HT1080 (cell line): ENCODE measurements around the gene LBHD2. TPM values are rescaled to one million over a fixed set of nuclear protein-coding genes. Genes with fewer than 3 reads are reported as not detected.
"Not testable (repeated sequence)": the region's sequence is repeated elsewhere in the genome, so short reads cannot be mapped to it uniquely, and the experiment has no call there.

Source experiments
- DNase-seq: peaks from one replicate; pipeline ENCODE4 v3.0.0-alpha.2; 2015; ENCODE audit warnings: low read depth
- total RNA-seq: library from RNA; depleted of rRNA; stranded (reverse); fragments of >200 nt; shearing (Covaris generic); gene quantifications from 2 replicates; pipeline ENCODE4 v1.2.3, GENCODE V29; 2014

LBHD2 gene
- total RNA-seq, 1 experiment from 2014 or later, result not detected

GRCh38 chr14:103118018-103118662 is 34.1 kb downstream of the LBHD2 start:
- no peak for DNase-seq

GRCh38 chr14:103118663-103119404 is 34.8 kb downstream of the LBHD2 start:
- DNase-seq, result no peak

GRCh38 chr14:103119527-103119926 is 35.5 kb downstream of the LBHD2 start:
- not testable (repeated sequence) for DNase-seq

GRCh38 chr14:103121121-103121845 is 37.3 kb downstream of the LBHD2 start:
- DNase-seq, result no peak

GRCh38 chr14:103121846-103122584 is 38.0 kb downstream of the LBHD2 start:
- DNase-seq, result peak; percentile 81

GRCh38 chr14:103122585-103122946 is 38.6 kb downstream of the LBHD2 start:
- no peak for DNase-seq

GRCh38 chr14:103122947-103123633 is 39.1 kb downstream of the LBHD2 start, which contains the start of gene TNFAIP2:
TNFAIP2 (plus strand) TSS chr14:103123461; CDS start chr14:103126458, 2,997 bp downstream.
- no peak for DNase-seq

- peak; percentile 39 for DNase-seq
Observed at GRCh38 chr14:103123634-103124500, 39.9 kb downstream of the LBHD2 start.

- DNase-seq, result no peak
Observed at GRCh38 chr14:103124501-103125001, 40.5 kb downstream of the LBHD2 start.

- DNase-seq, result no peak
Observed at GRCh38 chr14:103125098-103126070, 41.4 kb downstream of the LBHD2 start.

- no peak for DNase-seq
Observed at GRCh38 chr14:103126088-103126872, 42.3 kb downstream of the LBHD2 start.

GRCh38 chr14:103126873-103127304 is 42.9 kb downstream of the LBHD2 start:
- DNase-seq, result no peak

GRCh38 chr14:103127356-103127755 is 43.3 kb downstream of the LBHD2 start:
- DNase-seq, result no peak

GRCh38 chr14:103127861-103128598 is 44.0 kb downstream of the LBHD2 start:
- DNase-seq, result no peak

GRCh38 chr14:103128631-103129300 is 44.8 kb downstream of the LBHD2 start:
- peak; percentile 62 for DNase-seq

- DNase-seq, result no peak
Observed at GRCh38 chr14:103129301-103130016, 45.4 kb downstream of the LBHD2 start.
